ENCODE results near the gene GORASP2. TPM values are rescaled to one million over a fixed set of nuclear protein-coding genes. Genes with fewer than 3 reads are reported as not detected.

Gene GORASP2
- polyA plus RNA-seq, 1 donor: 66.1 TPM

DNA sequence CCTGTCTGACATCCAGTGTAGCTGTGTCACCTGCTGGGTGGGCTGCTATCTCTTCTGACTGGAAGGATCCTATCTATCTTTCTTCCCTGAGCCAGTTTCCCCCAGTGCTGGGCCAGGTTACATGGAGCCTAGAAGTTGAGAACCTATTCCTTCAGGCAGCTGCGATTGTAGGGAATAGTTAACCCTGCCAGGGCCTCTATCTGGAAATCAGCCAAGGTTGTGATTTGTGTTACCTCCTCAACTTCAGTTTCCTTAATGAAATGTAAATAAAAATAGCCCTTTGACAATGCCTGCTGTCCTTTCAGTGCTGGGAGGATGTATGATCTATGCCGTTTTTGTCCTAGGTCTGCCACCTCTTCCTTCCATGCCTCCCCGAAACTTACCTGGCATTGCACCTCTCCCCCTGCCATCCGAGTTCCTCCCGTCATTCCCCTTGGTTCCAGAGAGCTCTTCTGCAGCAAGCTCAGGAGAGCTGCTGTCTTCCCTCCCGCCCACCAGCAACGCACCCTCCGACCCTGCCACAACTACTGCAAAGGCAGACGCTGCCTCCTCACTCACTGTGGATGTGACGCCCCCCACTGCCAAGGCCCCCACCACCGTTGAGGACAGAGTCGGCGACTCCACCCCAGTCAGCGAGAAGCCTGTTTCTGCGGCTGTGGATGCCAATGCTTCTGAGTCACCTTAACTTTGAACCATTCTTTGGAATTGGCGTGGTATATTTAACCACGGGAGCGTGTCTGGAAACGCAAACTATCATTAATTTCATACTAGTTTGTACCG lies 36.6 kb downstream of the GORASP2 start:
- no peaks in the 10 kb centered on the region for H3K27me3 ChIP-seq (ENCODE audit: control insufficient read depth, insufficient read depth, low read length)
- no peaks in the 10 kb centered on the region for H3K9me3 ChIP-seq (ENCODE audit: control insufficient read depth, low read depth, low read length)
- H3K4me3 ChIP-seq (ENCODE audit: low read length): no peak overlapping the region
- no peak overlapping the region for H3K27ac ChIP-seq (ENCODE audit: low read length)
- WGBS (ENCODE audit: insufficient coverage, low lambda C conversion rate): 85% methylated on average over 4 of the region's 20 CpGs
- no peaks in the 10 kb centered on the region for H3K4me1 ChIP-seq (ENCODE audit: control insufficient read depth, insufficient read depth, low read length)
- peaks cover 71% of the 10 kb centered on the region for H3K36me3 ChIP-seq (ENCODE audit: control insufficient read depth, insufficient read depth, low read length)
- no peak for DNase-seq

- H3K36me3 ChIP-seq (ENCODE audit: control insufficient read depth, insufficient read depth, low read length): peaks cover 60% of the 10 kb centered on the region
These were observed 37.8 kb downstream of the GORASP2 start for GRCh38 chr2:170966648-170967396.

GRCh38 chr2:170967553-170967952 lies 38.5 kb downstream of the GORASP2 start:
- H3K9me3 ChIP-seq (ENCODE audit: control insufficient read depth, low read depth, low read length): no peaks in the 10 kb centered on the region
- WGBS (ENCODE audit: insufficient coverage, low lambda C conversion rate): 100% methylated on average over 1 of the region's 5 CpGs
- no peaks in the 10 kb centered on the region for H3K27me3 ChIP-seq (ENCODE audit: control insufficient read depth, insufficient read depth, low read length)
- no peak overlapping the region for H3K27ac ChIP-seq (ENCODE audit: low read length)
- H3K36me3 ChIP-seq (ENCODE audit: control insufficient read depth, insufficient read depth, low read length): peaks cover 52% of the 10 kb centered on the region
- H3K4me3 ChIP-seq (ENCODE audit: low read length): no peak overlapping the region
- H3K4me1 ChIP-seq (ENCODE audit: control insufficient read depth, insufficient read depth, low read length): no peaks in the 10 kb centered on the region
- DNase-seq: no peak

More at GRCh38 chr2:170966648-170967396, 37.8 kb downstream of the GORASP2 start:
- no peak overlapping the region for H3K4me3 ChIP-seq (ENCODE audit: low read length)
- WGBS (ENCODE audit: insufficient coverage, low lambda C conversion rate): 100% methylated on average over 3 of the region's 13 CpGs
- H3K27me3 ChIP-seq (ENCODE audit: control insufficient read depth, insufficient read depth, low read length): no peaks in the 10 kb centered on the region
- no peaks in the 10 kb centered on the region for H3K4me1 ChIP-seq (ENCODE audit: control insufficient read depth, insufficient read depth, low read length)
- no peak for DNase-seq
- H3K27ac ChIP-seq (ENCODE audit: low read length): no peak overlapping the region
- no peaks in the 10 kb centered on the region for H3K9me3 ChIP-seq (ENCODE audit: control insufficient read depth, low read depth, low read length)

DNA sequence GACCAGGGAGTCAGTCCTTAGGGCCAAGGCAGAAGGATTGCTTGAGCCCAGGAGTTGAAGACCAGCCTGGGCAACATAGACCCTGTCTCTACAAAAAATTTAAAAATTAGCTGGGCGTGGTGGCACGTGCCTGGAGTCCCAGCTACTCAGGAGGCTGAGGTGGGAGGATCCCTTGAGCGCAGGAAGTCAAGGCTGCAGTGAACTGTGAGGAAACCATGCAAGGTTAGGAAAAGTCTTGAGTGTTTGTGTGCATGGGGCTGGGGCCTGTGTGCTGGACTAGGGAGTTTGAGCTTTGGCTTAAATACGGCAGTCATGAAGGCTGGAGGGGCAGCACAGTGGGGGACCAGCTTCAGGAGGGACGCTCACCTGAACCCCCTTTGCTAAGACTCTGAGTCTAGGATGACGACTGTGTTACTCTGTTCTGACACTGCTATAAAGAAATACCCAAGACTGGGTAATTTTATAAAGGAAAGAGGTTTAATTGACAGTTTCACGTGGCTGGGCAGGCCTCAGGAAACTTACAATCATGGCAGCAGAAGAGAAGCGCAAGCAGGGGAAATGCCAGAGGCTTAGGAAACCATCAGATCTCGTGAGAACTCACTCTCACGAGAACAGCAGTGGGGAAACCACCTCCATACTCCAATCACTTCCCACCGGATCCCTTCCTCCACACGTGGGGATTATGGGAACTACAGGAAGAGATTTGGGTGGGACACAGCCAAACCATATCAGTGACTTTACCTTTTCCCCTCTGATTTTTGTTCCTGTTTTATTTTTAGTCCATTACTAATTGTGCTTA lies 39.4 kb downstream of the GORASP2 start:
- peaks cover 48% of the 10 kb centered on the region for H3K36me3 ChIP-seq (ENCODE audit: control insufficient read depth, insufficient read depth, low read length)
- WGBS (ENCODE audit: insufficient coverage, low lambda C conversion rate): 80% methylated on average over 1 of the region's 12 CpGs
- no peak for DNase-seq
- no peak overlapping the region for H3K4me3 ChIP-seq (ENCODE audit: low read length)
- peaks cover 3% of the 10 kb centered on the region for H3K4me1 ChIP-seq (ENCODE audit: control insufficient read depth, insufficient read depth, low read length)
- no peaks in the 10 kb centered on the region for H3K27me3 ChIP-seq (ENCODE audit: control insufficient read depth, insufficient read depth, low read length)
- no peaks in the 10 kb centered on the region for H3K9me3 ChIP-seq (ENCODE audit: control insufficient read depth, low read depth, low read length)
- no peak overlapping the region for H3K27ac ChIP-seq (ENCODE audit: low read length)

DNA sequence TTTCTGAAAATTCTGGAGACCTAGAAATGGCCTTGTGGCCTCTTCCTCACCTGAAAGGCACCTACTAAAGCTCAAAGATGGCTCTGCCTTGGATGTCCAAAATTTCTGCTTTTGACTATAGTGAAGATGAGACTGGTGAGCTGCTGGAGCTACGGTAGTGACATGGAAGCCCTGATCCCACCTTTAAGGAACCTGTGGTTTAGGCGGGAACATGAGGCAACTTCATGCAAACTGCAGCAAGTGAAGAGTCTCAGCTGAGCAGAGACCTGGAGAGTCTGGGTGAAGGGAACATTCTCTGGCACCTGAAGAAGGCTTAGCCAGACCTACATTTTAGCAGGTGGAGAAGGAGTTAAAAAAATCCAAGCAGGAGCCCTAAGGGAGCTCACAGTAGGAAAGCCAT lies 40.0 kb downstream of the GORASP2 start:
- no peak overlapping the region for H3K4me3 ChIP-seq (ENCODE audit: low read length)
- H3K36me3 ChIP-seq (ENCODE audit: control insufficient read depth, insufficient read depth, low read length): peaks cover 42% of the 10 kb centered on the region
- H3K9me3 ChIP-seq (ENCODE audit: control insufficient read depth, low read depth, low read length): no peaks in the 10 kb centered on the region
- no peak overlapping the region for H3K27ac ChIP-seq (ENCODE audit: low read length)
- WGBS (ENCODE audit: insufficient coverage, low lambda C conversion rate): no CpG with 5 or more reads among the region's 2 CpGs
- H3K27me3 ChIP-seq (ENCODE audit: control insufficient read depth, insufficient read depth, low read length): no peaks in the 10 kb centered on the region
- DNase-seq: no peak
- peaks cover 4% of the 10 kb centered on the region for H3K4me1 ChIP-seq (ENCODE audit: control insufficient read depth, insufficient read depth, low read length)

DNA sequence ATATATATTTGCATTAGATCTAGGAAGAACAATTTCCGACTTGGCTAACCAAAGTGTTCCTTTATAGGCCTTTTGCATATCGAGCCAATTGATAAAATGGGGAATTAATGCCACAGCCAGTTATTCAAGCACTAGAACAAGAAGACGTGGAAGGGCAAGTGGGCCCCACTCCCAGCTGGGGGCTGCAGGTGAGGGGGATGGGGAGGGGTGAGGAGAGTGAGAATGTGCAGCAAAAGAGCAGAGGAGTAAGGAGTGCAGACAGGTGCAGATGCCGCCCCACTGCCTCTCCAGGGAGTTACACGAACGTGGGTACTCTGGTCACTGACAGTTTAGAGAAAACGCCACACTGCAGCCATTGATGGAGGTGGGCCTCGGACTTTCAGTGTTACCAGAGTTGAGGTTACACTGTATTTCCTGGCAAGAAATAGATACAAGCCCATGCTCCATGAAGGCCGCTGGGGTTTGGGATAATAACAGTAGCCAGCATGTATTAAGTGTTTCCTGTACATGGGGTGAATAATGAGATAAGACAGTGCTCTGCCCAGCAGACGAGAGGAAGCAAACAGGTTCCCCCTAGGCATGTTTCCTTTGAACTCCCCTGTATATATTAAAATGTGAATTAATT lies 40.9 kb downstream of the GORASP2 start:
- Histone ChIP-seq H3K4me1 (ENCODE audit: control insufficient read depth, insufficient read depth, low read length) (peaks cover 10% of the 10 kb centered on the region), H3K4me3 (ENCODE audit: low read length) (no peak overlapping the region), H3K9me3 (ENCODE audit: control insufficient read depth, low read depth, low read length) (no peaks in the 10 kb centered on the region), H3K36me3 (ENCODE audit: control insufficient read depth, insufficient read depth, low read length) (peaks cover 35% of the 10 kb centered on the region), H3K27me3 (ENCODE audit: control insufficient read depth, insufficient read depth, low read length) (no peaks in the 10 kb centered on the region), H3K27ac (ENCODE audit: low read length) (no peak overlapping the region)
- no peak for DNase-seq
- WGBS (ENCODE audit: insufficient coverage, low lambda C conversion rate): no CpG with 5 or more reads among the region's 10 CpGs

GRCh38 chr2:170971071-170971470 lies 42.0 kb downstream of the GORASP2 start:
- Histone ChIP-seq H3K27me3 (ENCODE audit: control insufficient read depth, insufficient read depth, low read length) (no peaks in the 10 kb centered on the region), H3K4me1 (ENCODE audit: control insufficient read depth, insufficient read depth, low read length) (peaks cover 19% of the 10 kb centered on the region), H3K9me3 (ENCODE audit: control insufficient read depth, low read depth, low read length) (no peaks in the 10 kb centered on the region), H3K36me3 (ENCODE audit: control insufficient read depth, insufficient read depth, low read length) (peaks cover 24% of the 10 kb centered on the region), H3K27ac (ENCODE audit: low read length) (no peak overlapping the region), H3K4me3 (ENCODE audit: low read length) (no peak overlapping the region)
- DNase-seq: no peak
- no CpG with 5 or more reads among the region's 3 CpGs for WGBS (ENCODE audit: insufficient coverage, low lambda C conversion rate)

DNA sequence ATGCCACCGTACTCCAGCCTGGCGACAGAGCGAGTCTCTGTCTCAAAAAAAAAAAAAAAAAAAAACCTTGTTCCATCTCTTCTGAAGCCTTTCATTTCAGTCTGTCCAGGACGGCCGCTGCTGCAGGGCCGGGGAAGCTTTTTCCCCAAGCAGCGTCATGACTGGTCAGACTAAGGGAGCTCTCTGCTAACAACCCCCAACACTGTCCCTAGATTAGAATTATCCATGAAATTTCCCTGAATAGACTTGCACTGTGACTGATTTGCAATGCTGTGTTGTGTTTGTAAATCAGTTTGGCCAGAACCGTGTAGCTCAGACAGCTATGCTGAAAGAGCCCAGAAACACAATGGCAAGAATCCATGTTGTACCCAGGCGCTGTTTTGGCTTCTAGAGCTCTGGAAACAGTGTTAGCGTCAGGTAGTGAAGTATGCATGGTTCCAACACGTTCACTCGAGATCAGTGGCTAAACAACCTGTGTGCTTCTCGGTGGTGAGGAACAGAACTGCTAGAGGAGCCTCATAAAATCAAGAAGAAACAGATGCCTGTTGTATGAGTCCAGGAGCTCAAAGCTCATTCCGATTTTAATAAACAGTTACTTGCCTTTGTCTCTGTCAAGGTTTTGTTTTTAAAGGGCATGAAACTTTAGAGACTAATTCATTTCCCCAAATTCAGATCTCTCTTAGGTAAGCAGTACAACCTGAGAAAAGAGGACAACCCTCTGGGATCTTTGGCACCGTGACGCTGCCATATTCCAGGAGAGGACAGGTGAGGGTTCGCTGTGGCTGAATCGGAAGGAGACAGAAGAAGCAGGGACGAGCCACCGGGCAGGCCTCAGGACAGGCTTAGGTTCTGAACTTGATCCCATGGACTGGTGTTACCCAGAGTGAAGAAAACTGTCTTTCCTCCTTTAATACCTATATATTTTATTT lies 43.5 kb downstream of the GORASP2 start:
- 67% methylated on average over 2 of the region's 20 CpGs for WGBS (ENCODE audit: insufficient coverage, low lambda C conversion rate)
- peak overlapping the region; percentile 45 for H3K4me3 ChIP-seq (ENCODE audit: low read length)
- no peaks in the 10 kb centered on the region for H3K27me3 ChIP-seq (ENCODE audit: control insufficient read depth, insufficient read depth, low read length)
- H3K9me3 ChIP-seq (ENCODE audit: control insufficient read depth, low read depth, low read length): no peaks in the 10 kb centered on the region
- H3K4me1 ChIP-seq (ENCODE audit: control insufficient read depth, insufficient read depth, low read length): peaks cover 19% of the 10 kb centered on the region
- peaks cover 10% of the 10 kb centered on the region for H3K36me3 ChIP-seq (ENCODE audit: control insufficient read depth, insufficient read depth, low read length)
- H3K27ac ChIP-seq (ENCODE audit: low read length): no peak overlapping the region
- DNase-seq: no peak

GRCh38 chr2:170973225-170973491 lies 44.1 kb downstream of the GORASP2 start:
- Histone ChIP-seq H3K27ac (ENCODE audit: low read length) (no peak overlapping the region), H3K9me3 (ENCODE audit: control insufficient read depth, low read depth, low read length) (no peaks in the 10 kb centered on the region), H3K36me3 (ENCODE audit: control insufficient read depth, insufficient read depth, low read length) (peaks cover 4% of the 10 kb centered on the region), H3K4me1 (ENCODE audit: control insufficient read depth, insufficient read depth, low read length) (peaks cover 19% of the 10 kb centered on the region), H3K27me3 (ENCODE audit: control insufficient read depth, insufficient read depth, low read length) (no peaks in the 10 kb centered on the region), H3K4me3 (ENCODE audit: low read length) (peak overlapping the region; percentile 45)
- no peak for DNase-seq
- WGBS (ENCODE audit: insufficient coverage, low lambda C conversion rate): 0% methylated on average over 1 of the region's 12 CpGs
